HPDE6-E6E7 (cell line): ENCODE results near the gene EIF4G1.

Experiments used
- DNase-seq: peaks from one replicate; pipeline ENCODE4 v3.0.0; 2011; ENCODE audit warnings: missing footprints; ENCODE audit errors: extremely low spot score

The EIF4G1 gene

GRCh38 chr3:184305577-184305976, 8.8 kb upstream of the EIF4G1 start:
- DNase-seq: no peak

GRCh38 chr3:184306341-184306972, 7.9 kb upstream of the EIF4G1 start:
- no peak for DNase-seq

GRCh38 chr3:184307915-184308314, 6.5 kb upstream of the EIF4G1 start:
- no peak for DNase-seq

GRCh38 chr3:184308744-184309143, 5.7 kb upstream of the EIF4G1 start:
- DNase-seq: no peak

- no peak for DNase-seq
Observed at GRCh38 chr3:184311633-184312032, 2.8 kb upstream of the EIF4G1 start.

- DNase-seq: no peak
Observed at GRCh38 chr3:184314700-184315542, 515 bp downstream of the EIF4G1 start.

- DNase-seq: no peak
Observed at GRCh38 chr3:184315543-184315867, 1.1 kb downstream of the EIF4G1 start.

GRCh38 chr3:184315871-184316661, 1.7 kb downstream of the EIF4G1 start:
- no peak for DNase-seq

- DNase-seq: no peak
Observed at GRCh38 chr3:184316792-184317191, 2.4 kb downstream of the EIF4G1 start.

GRCh38 chr3:184317201-184317600, 2.8 kb downstream of the EIF4G1 start:
- DNase-seq: no peak

- peak; percentile 97 for DNase-seq
Observed at GRCh38 chr3:184320104-184320445, 5.7 kb downstream of the EIF4G1 start.

GRCh38 chr3:184321666-184322065, 7.3 kb downstream of the EIF4G1 start:
- DNase-seq: no peak

- no peak for DNase-seq
Observed at GRCh38 chr3:184322731-184323487, 8.5 kb downstream of the EIF4G1 start.

GRCh38 chr3:184323696-184324095, 9.3 kb downstream of the EIF4G1 start:
- no peak for DNase-seq

- no peak for DNase-seq
Observed at GRCh38 chr3:184325269-184325668, 10.9 kb downstream of the EIF4G1 start.

- no peak for DNase-seq
Observed at GRCh38 chr3:184325715-184326369, 11.4 kb downstream of the EIF4G1 start.

GRCh38 chr3:184327171-184327570, 12.8 kb downstream of the EIF4G1 start:
- DNase-seq: no peak

- no peak for DNase-seq
Observed at GRCh38 chr3:184328516-184328915, 14.1 kb downstream of the EIF4G1 start.

GRCh38 chr3:184332370-184333090, 18.1 kb downstream of the EIF4G1 start:
- peak; percentile 74 for DNase-seq

GRCh38 chr3:184333190-184333589, 18.8 kb downstream of the EIF4G1 start:
- DNase-seq: no peak

GRCh38 chr3:184333700-184334099, 19.3 kb downstream of the EIF4G1 start:
- DNase-seq: no peak
